ENCODE results near the gene ITM2B.

- TF ChIP-seq CTCF (IDR thresholded peaks at IDR 0.05) (no peak), POLR2A (IDR thresholded peaks at IDR 0.05) (no peak), EP300 (IDR thresholded peaks at IDR 0.05; ENCODE audit: low read depth) (no peak), POLR2AphosphoS5 (IDR thresholded peaks at IDR 0.05) (no peak)
Measured at GRCh38 chr13:48263196-48263595, 30.2 kb downstream of the ITM2B start.

Data from transverse colon (tissue), 4 donors.